Globus pallidus (tissue), 1 donor: ENCODE results near the gene GAGE12D.
"Not testable (repeated sequence)": the region's sequence is repeated elsewhere in the genome, so short reads cannot be mapped to it uniquely, and the experiment has no call there.

ENCODE experiments used
- DNase-seq: peaks from one replicate; pipeline ENCODE4 v3.0.0-alpha.2; 2015; ENCODE audit warnings: low spot score

Gene GAGE12D

DNA sequence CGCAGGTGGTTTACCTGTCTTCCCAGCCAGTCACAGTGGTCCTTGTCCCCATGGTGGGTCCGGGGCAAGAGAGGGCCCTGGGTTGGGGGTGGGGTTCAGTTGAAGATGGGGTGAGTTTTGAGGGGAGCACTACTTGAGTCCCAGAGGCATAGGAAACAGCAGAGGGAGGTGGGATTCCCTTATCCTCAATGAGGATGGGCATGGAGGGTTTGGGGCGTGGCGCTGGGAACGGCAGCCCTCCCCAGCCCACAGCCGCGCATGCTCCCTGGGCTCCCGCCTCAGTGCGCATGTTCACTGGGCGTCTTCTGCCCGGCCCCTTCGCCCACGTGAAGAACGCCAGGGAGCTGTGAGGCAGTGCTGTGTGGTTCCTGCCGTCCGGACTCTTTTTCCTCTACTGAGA is at the start of gene GAGE12D:
Gene GAGE12D, plus strand, starts transcription at position 301 of the 400 bp plus-strand sequence. CDS start 1,155 bp downstream, outside the sequence.
- DNase-seq, result not testable (repeated sequence)

DNA sequence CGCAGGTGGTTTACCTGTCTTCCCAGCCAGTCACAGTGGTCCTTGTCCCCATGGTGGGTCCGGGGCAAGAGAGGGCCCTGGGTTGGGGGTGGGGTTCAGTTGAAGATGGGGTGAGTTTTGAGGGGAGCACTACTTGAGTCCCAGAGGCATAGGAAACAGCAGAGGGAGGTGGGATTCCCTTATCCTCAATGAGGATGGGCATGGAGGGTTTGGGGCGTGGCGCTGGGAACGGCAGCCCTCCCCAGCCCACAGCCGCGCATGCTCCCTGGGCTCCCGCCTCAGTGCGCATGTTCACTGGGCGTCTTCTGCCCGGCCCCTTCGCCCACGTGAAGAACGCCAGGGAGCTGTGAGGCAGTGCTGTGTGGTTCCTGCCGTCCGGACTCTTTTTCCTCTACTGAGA is 9.7 kb upstream of the GAGE12D start, which contains the start of gene GAGE12C:
Gene GAGE12C, plus strand, starts transcription at position 301 of the 400 bp plus-strand sequence. CDS start 1,155 bp downstream, outside the sequence.
- not testable (repeated sequence) for DNase-seq

- not testable (repeated sequence) for DNase-seq
Observed at GRCh38 chrX:49550989-49551388, 9.5 kb downstream of the GAGE12D start, which contains the start of gene GAGE12E. TSS of gene GAGE12E (plus strand) at chrX:49551289. CDS start at chrX:49552444, 1,155 bp downstream.

DNA sequence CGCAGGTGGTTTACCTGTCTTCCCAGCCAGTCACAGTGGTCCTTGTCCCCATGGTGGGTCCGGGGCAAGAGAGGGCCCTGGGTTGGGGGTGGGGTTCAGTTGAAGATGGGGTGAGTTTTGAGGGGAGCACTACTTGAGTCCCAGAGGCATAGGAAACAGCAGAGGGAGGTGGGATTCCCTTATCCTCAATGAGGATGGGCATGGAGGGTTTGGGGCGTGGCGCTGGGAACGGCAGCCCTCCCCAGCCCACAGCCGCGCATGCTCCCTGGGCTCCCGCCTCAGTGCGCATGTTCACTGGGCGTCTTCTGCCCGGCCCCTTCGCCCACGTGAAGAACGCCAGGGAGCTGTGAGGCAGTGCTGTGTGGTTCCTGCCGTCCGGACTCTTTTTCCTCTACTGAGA is 19.0 kb downstream of the GAGE12D start, which contains the start of gene GAGE12F:
Gene GAGE12F, plus strand, starts transcription at position 301 of the 400 bp plus-strand sequence. CDS start 1,155 bp downstream, outside the sequence.
- not testable (repeated sequence) for DNase-seq

DNA sequence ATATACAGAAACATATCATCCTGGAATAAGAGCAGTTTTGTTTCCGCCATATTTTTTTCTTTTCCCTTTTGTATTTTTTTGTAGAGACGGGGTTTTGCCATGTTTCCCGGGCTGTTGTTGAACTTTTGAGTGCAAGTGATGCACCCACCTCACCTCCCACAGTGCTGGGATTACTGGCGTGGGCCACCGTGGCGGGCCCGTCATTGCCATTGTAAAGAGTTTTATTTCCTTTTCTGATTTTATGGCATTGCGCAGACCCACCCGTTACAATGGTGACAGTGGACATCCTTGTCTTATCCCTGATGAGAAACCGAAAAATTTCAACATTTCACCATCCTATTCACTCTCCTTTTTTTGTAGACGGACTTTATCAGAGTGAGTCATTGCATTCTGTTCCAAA is 27.2 kb downstream of the GAGE12D start:
- DNase-seq, result not testable (repeated sequence)

- DNase-seq, result not testable (repeated sequence)
Observed at GRCh38 chrX:49569152-49569551, 27.6 kb downstream of the GAGE12D start.

GRCh38 chrX:49570100-49570499 is 28.6 kb downstream of the GAGE12D start, which contains the start of gene GAGE12G:
TSS of gene GAGE12G (plus strand) at chrX:49570400. CDS start at chrX:49571555, 1,155 bp downstream.
- not testable (repeated sequence) for DNase-seq

- not testable (repeated sequence) for DNase-seq
Observed at GRCh38 chrX:49579649-49580048, 38.1 kb downstream of the GAGE12D start, which contains the start of gene GAGE12H. TSS of gene GAGE12H (plus strand) at chrX:49579949. CDS start at chrX:49581104, 1,155 bp downstream.

GRCh38 chrX:49589196-49589595 is 47.7 kb downstream of the GAGE12D start, which contains the start of gene GAGE2A:
TSS of gene GAGE2A (plus strand) at chrX:49589496. CDS start at chrX:49590651, 1,155 bp downstream.
- not testable (repeated sequence) for DNase-seq

- DNase-seq, result not testable (repeated sequence)
Observed at GRCh38 chrX:49589769-49590478, 48.4 kb downstream of the GAGE12D start.

GRCh38 chrX:49590488-49590887 is 49.0 kb downstream of the GAGE12D start:
- not testable (repeated sequence) for DNase-seq
